GM06990 (cell line): ENCODE results near the gene ZDHHC22.
A peak's percentile ranks its signal among the peaks of the same experiment; 100 is the strongest.

ENCODE experiments used
- DNase-seq: peaks from one replicate; pipeline ENCODE4 v3.0.0-alpha.2; 2011; ENCODE audit not compliant: insufficient read length; ENCODE audit errors: extremely low read depth
- H3K27me3 ChIP-seq: replicated peaks from 2 replicates; pipeline ENCODE4 v1.6.0; 2011; ENCODE audit warnings: low read length; ENCODE audit not compliant: control insufficient read depth, insufficient read depth
- H3K36me3 ChIP-seq: 2 replicates; pipeline ENCODE4 v1.5.1; 2011; ENCODE audit warnings: low read length; ENCODE audit not compliant: control insufficient read depth, insufficient read depth
- H3K4me3 ChIP-seq: replicated peaks from 2 replicates; pipeline ENCODE4 v1.5.1; 2011; ENCODE audit warnings: low read depth, mild to moderate bottlenecking, control low read depth, low read length
- CTCF ChIP-seq: IDR thresholded peaks from 2 replicates; pipeline ENCODE4 v1.5.1; 2011; ENCODE audit warnings: low read length, control low read depth, mild to moderate bottlenecking, inconsistent platforms; ENCODE audit not compliant: insufficient read depth, poor library complexity, severe bottlenecking

Gene ZDHHC22

GRCh38 chr14:77097006-77097699 is 44.4 kb downstream of the ZDHHC22 start:
- no peak for TF ChIP-seq CTCF
- Histone ChIP-seq H3K27me3 (no peaks in the 10 kb centered on the region), H3K4me3 (peak overlapping the region; percentile 85), H3K36me3 (no peaks in the 10 kb centered on the region)
- no peak for DNase-seq

GRCh38 chr14:77094672-77095284 is 46.8 kb downstream of the ZDHHC22 start:
- peak; percentile 85 for TF ChIP-seq CTCF
- no peaks in the 10 kb centered on the region for H3K27me3 ChIP-seq
- DNase-seq = peak; percentile 24
- no peaks in the 10 kb centered on the region for H3K36me3 ChIP-seq
- H3K4me3 ChIP-seq = no peak overlapping the region

GRCh38 chr14:77092676-77093075 is 48.9 kb downstream of the ZDHHC22 start:
- no peak for DNase-seq
- H3K27me3 ChIP-seq = no peaks in the 10 kb centered on the region
- no peak overlapping the region for H3K4me3 ChIP-seq
- no peaks in the 10 kb centered on the region for H3K36me3 ChIP-seq
- no peak for TF ChIP-seq CTCF

GRCh38 chr14:77091518-77091917 is 50.1 kb downstream of the ZDHHC22 start:
- no peak for TF ChIP-seq CTCF
- H3K4me3 ChIP-seq = no peak overlapping the region
- no peaks in the 10 kb centered on the region for H3K27me3 ChIP-seq
- no peaks in the 10 kb centered on the region for H3K36me3 ChIP-seq
- no peak for DNase-seq

GRCh38 chr14:77088645-77089044 is 52.9 kb downstream of the ZDHHC22 start:
- Histone ChIP-seq H3K4me3 (no peak overlapping the region), H3K36me3 (no peaks in the 10 kb centered on the region), H3K27me3 (no peaks in the 10 kb centered on the region)
- TF ChIP-seq CTCF = no peak
- DNase-seq = no peak
